Measurements from ENCODE around the gene UHRF2. TPM values are rescaled to one million over a fixed set of nuclear protein-coding genes. Genes with fewer than 3 reads are reported as not detected.

The UHRF2 gene
- total and polyA plus RNA-seq, 2 donors (not counting 3 experiments of a cell fraction or from before 2014, with no cell fraction given), result 63.5 to 101 TPM

GRCh38 chr9:6417186-6417585 lies 4.2 kb downstream of the UHRF2 start:
- no peak for FAIRE-seq
- CTCF ChIA-PET, result interaction anchor here (1.0 to 2.1 kb wide), 3 partner anchors 9 to 151 kb away, joined by 3 to 6 read pairs (median 3); no protein-coding TSS in a partner anchor
- peak overlapping the region; percentile 65 for H3K4me2 ChIP-seq (ENCODE audit: insufficient read depth, low read length)
- TF ChIP-seq FOS (IDR thresholded peaks at IDR 0.05; ENCODE audit: borderline replicate concordance, insufficient read depth, low read length) (no peak), POLR2AphosphoS5 (IDR thresholded peaks at IDR 0.05; ENCODE audit: insufficient read depth, low read depth, low read length) (no peak)
- H3K27ac ChIP-seq (ENCODE audit: insufficient read depth, low read depth, low read length), result no peak overlapping the region
- no TSS peak for BruUV-seq (replicated peaks)
- H3K79me2 ChIP-seq (ENCODE audit: control insufficient read depth, insufficient read depth, low read length), result peaks cover 91% of the 10 kb centered on the region
- H3K27me3 ChIP-seq (ENCODE audit: control insufficient read depth in 2 of 2, insufficient read depth in 2 of 2, low read length in 2 of 2), result no peaks in the 10 kb centered on the region
- H3K4me3 ChIP-seq (replicated peaks in 1 of 3; ENCODE audit: insufficient read depth in 1 of 3, low read depth in 1 of 3, low read length in 3 of 3), result peak overlapping the region in 1 of 3 experiments; percentile 21
- no peaks in the 10 kb centered on the region for H3K9me1 ChIP-seq (replicated peaks; ENCODE audit: control insufficient read depth, extremely low read depth, insufficient read depth, low read length)
- H3K9ac ChIP-seq (replicated peaks; ENCODE audit: extremely low read depth, insufficient read depth, low read length), result peak overlapping the region; percentile 6
- DNase-seq (ENCODE audit: low read depth, low spot score), result no peak
- H3K36me3 ChIP-seq (ENCODE audit: control insufficient read depth in 2 of 2, extremely low read depth in 1 of 2, insufficient read depth in 2 of 2, low read length in 2 of 2), result peaks cover 0 to 4% of the 10 kb centered on the region in 2 experiments
- peaks cover 7% of the 10 kb centered on the region for H4K20me1 ChIP-seq (replicated peaks; ENCODE audit: control insufficient read depth, extremely low read depth, insufficient read depth, low read length)
- H3K9me3 ChIP-seq (replicated peaks; ENCODE audit: control insufficient read depth, insufficient read depth, low read length), result no peaks in the 10 kb centered on the region
- H2AFZ ChIP-seq (ENCODE audit: low read depth, low read length), result no peak overlapping the region
- H3K4me1 ChIP-seq (ENCODE audit: control insufficient read depth, extremely low read depth, insufficient read depth, low read length), result peaks cover 26% of the 10 kb centered on the region
- dilution Hi-C loops (cut with MboI; ENCODE audit: extremely low pct_ligation_motif_present, low sequenced_read_pairs) (no loop called here), intact Hi-C loops (cut with micrococcal nuclease) (loop anchor here (10.0 kb wide), 1 partner anchor 222 kb away; no protein-coding TSS in a partner anchor)
- POLR2A ChIA-PET, result interaction anchor here (1.2 kb wide), 1 partner anchor 9 kb away, joined by 6 read pairs; no protein-coding TSS in a partner anchor

GRCh38 chr9:6418764-6419163 lies 5.8 kb downstream of the UHRF2 start:
- Histone ChIP-seq H3K9me1 (replicated peaks; ENCODE audit: control insufficient read depth, extremely low read depth, insufficient read depth, low read length) (no peaks in the 10 kb centered on the region), H3K9me3 (replicated peaks; ENCODE audit: control insufficient read depth, insufficient read depth, low read length) (no peaks in the 10 kb centered on the region), H3K36me3 (ENCODE audit: control insufficient read depth in 2 of 2, extremely low read depth in 1 of 2, insufficient read depth in 2 of 2, low read length in 2 of 2) (peaks cover 2 to 4% of the 10 kb centered on the region in 2 experiments), H3K27ac (ENCODE audit: insufficient read depth, low read depth, low read length) (no peak overlapping the region), H2AFZ (ENCODE audit: low read depth, low read length) (no peak overlapping the region), H3K4me3 (replicated peaks in 1 of 3; ENCODE audit: insufficient read depth in 1 of 3, low read depth in 1 of 3, low read length in 3 of 3) (no peak overlapping the region), H3K79me2 (ENCODE audit: control insufficient read depth, insufficient read depth, low read length) (peaks cover 99% of the 10 kb centered on the region), H3K4me1 (ENCODE audit: control insufficient read depth, extremely low read depth, insufficient read depth, low read length) (peaks cover 24% of the 10 kb centered on the region), H4K20me1 (replicated peaks; ENCODE audit: control insufficient read depth, extremely low read depth, insufficient read depth, low read length) (peaks cover 7% of the 10 kb centered on the region), H3K27me3 (ENCODE audit: control insufficient read depth in 2 of 2, insufficient read depth in 2 of 2, low read length in 2 of 2) (no peaks in the 10 kb centered on the region), H3K9ac (replicated peaks; ENCODE audit: extremely low read depth, insufficient read depth, low read length) (no peak overlapping the region), H3K4me2 (ENCODE audit: insufficient read depth, low read length) (no peak overlapping the region)
- POLR2A ChIA-PET, result no interaction called here
- no TSS peak for BruUV-seq (replicated peaks)
- CTCF ChIA-PET, result interaction anchor here (0.5 to 1.3 kb wide), 3 partner anchors 11 to 149 kb away, joined by 3 read pairs; no protein-coding TSS in a partner anchor
- intact Hi-C loops (cut with micrococcal nuclease), result loop anchor here (10.0 kb wide), 1 partner anchor 224 kb away; no protein-coding TSS in a partner anchor
- no peak for FAIRE-seq
- no peak for DNase-seq (ENCODE audit: low read depth, low spot score)
- TF ChIP-seq POLR2AphosphoS5 (IDR thresholded peaks at IDR 0.05; ENCODE audit: insufficient read depth, low read depth, low read length) (no peak), EZH2 (IDR thresholded peaks at IDR 0.05; ENCODE audit: borderline replicate concordance, low read depth, low read length, severe bottlenecking) (no peak), POLR2A (IDR thresholded peaks at IDR 0.05; ENCODE audit: low read depth, low read length) (no peak), FOS (IDR thresholded peaks at IDR 0.05; ENCODE audit: borderline replicate concordance, insufficient read depth, low read length) (no peak), MYC (IDR thresholded peaks at IDR 0.05; ENCODE audit: low read depth, low read length) (no peak), GATA2 (IDR thresholded peaks at IDR 0.05; ENCODE audit: insufficient read depth, insufficient read length, low read depth, low read length) (no peak), JUN (IDR thresholded peaks at IDR 0.05; ENCODE audit: borderline replicate concordance, insufficient read depth, insufficient read length, low read depth) (no peak)
- TF ChIP-seq, protein P1, sequence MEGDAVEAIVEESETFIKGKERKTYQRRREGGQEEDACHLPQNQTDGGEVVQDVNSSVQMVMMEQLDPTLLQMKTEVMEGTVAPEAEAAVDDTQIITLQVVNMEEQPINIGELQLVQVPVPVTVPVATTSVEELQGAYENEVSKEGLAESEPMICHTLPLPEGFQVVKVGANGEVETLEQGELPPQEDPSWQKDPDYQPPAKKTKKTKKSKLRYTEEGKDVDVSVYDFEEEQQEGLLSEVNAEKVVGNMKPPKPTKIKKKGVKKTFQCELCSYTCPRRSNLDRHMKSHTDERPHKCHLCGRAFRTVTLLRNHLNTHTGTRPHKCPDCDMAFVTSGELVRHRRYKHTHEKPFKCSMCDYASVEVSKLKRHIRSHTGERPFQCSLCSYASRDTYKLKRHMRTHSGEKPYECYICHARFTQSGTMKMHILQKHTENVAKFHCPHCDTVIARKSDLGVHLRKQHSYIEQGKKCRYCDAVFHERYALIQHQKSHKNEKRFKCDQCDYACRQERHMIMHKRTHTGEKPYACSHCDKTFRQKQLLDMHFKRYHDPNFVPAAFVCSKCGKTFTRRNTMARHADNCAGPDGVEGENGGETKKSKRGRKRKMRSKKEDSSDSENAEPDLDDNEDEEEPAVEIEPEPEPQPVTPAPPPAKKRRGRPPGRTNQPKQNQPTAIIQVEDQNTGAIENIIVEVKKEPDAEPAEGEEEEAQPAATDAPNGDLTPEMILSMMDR (IDR thresholded peaks at IDR 0.05; ENCODE audit: extremely low read depth in 1 of 2, insufficient read depth in 1 of 2, low read depth in 1 of 2, low read length in 2 of 2), result no peak
- TF ChIP-seq, protein P2, sequence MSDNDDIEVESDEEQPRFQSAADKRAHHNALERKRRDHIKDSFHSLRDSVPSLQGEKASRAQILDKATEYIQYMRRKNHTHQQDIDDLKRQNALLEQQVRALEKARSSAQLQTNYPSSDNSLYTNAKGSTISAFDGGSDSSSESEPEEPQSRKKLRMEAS (IDR thresholded peaks at IDR 0.05; ENCODE audit: insufficient read depth, insufficient read length), result no peak
- dilution Hi-C loops (cut with MboI; ENCODE audit: extremely low pct_ligation_motif_present, low sequenced_read_pairs), result no loop called here
